Endothelial cell of umbilical vein (primary cell): ENCODE results near the gene BST2. TPM values are rescaled to one million over a fixed set of nuclear protein-coding genes. Genes with fewer than 3 reads are reported as not detected.
A peak's percentile ranks its signal among the peaks of the same experiment; 100 is the strongest.

Experiments used
- BruUV-seq: library from RNA; stranded (reverse); fragments of 400-500 nt; replicated peaks from 2 replicates; lab custom pipeline; 2021; lab: Mats Ljungman, UMichigan
- CTCF ChIA-PET: fragments of 300-600, 350-600 bp; sonication (Branson Sonifier 250); formaldehyde crosslinking; loops from one replicate; lab custom pipeline; 2021; ENCODE audit warnings: antibody characterized with exemption, inconsistent platforms; lab: Charles Lee
- POLR2A ChIA-PET: fragments of 300-600, 350-600 bp; sonication (Branson Sonifier 250); formaldehyde crosslinking; loops from one replicate; lab custom pipeline; 2021; ENCODE audit warnings: antibody characterized with exemption, inconsistent platforms; lab: Charles Lee
- DNase-seq: peaks from one replicate; pipeline ENCODE4 v3.0.0-alpha.2; 2011; ENCODE audit warnings: low read depth, low spot score
- FAIRE-seq: peaks from 2 replicates; lab custom pipeline; 2011; peaks lifted over from hg19 to GRCh38; lab: Jason Lieb, UNC
- H2AFZ ChIP-seq: 2 replicates; pipeline ENCODE4 v1.6.0; 2012; ENCODE audit warnings: low read depth, low read length, control low read depth, inconsistent platforms
- H3K27ac ChIP-seq: 2 replicates; pipeline ENCODE4 v1.5.1; 2011; ENCODE audit warnings: low read depth, mild to moderate bottlenecking, control low read depth, low read length, moderate library complexity; ENCODE audit not compliant: insufficient read depth
- H3K27me3 ChIP-seq, 2 experiments: 2 replicates each; pipeline versions ENCODE4 v1.6.0 to v1.6.1; 2011; ENCODE audit warnings: low read length in 2 of 2, mixed read lengths in 1 of 2; ENCODE audit not compliant: control insufficient read depth in 2 of 2, insufficient read depth in 2 of 2
- H3K36me3 ChIP-seq, 2 experiments: 2 replicates in 1 of 2; 3 replicates in 1 of 2; pipeline ENCODE4 v1.5.1; 2011; ENCODE audit warnings: low read length in 2 of 2, mild to moderate bottlenecking in 1 of 2, moderate library complexity in 1 of 2; ENCODE audit not compliant: control insufficient read depth in 2 of 2, insufficient read depth in 2 of 2; ENCODE audit errors: extremely low read depth in 1 of 2
- H3K4me1 ChIP-seq: 3 replicates; pipeline ENCODE4 v1.5.1; 2011; ENCODE audit warnings: mild to moderate bottlenecking, low read length; ENCODE audit not compliant: control insufficient read depth, insufficient read depth; ENCODE audit errors: extremely low read depth
- H3K4me2 ChIP-seq: 2 replicates; pipeline ENCODE4 v1.6.1; 2011; ENCODE audit warnings: low read length, control low read depth, mixed read lengths; ENCODE audit not compliant: insufficient read depth
- H3K4me3 ChIP-seq, 3 experiments: fragments of 200-600 bp in 1 of 3; sonication (generic), shearing (Covaris generic) in 1 of 3; replicated peaks in 1 of 3; 2 replicates each; pipeline ENCODE4 v1.5.1; 2011 to 2016; ENCODE audit warnings: control low read depth in 3 of 3, low read length in 3 of 3, mild to moderate bottlenecking in 2 of 3, inconsistent platforms in 1 of 3, low read depth in 1 of 3, moderate library complexity in 1 of 3; ENCODE audit not compliant: insufficient read depth in 1 of 3
- H3K79me2 ChIP-seq: 2 replicates; pipeline ENCODE4 v1.6.0; 2012; ENCODE audit warnings: low read length, inconsistent platforms; ENCODE audit not compliant: control insufficient read depth, insufficient read depth
- H3K9ac ChIP-seq: replicated peaks from 2 replicates; pipeline ENCODE3; 2011; ENCODE audit warnings: low read length, control low read depth; ENCODE audit not compliant: insufficient read depth; ENCODE audit errors: extremely low read depth
- H3K9me1 ChIP-seq: replicated peaks from 3 replicates; pipeline ENCODE4 v1.6.0; 2011; ENCODE audit warnings: mild to moderate bottlenecking, low read length; ENCODE audit not compliant: control insufficient read depth, insufficient read depth; ENCODE audit errors: extremely low read depth
- H3K9me3 ChIP-seq: replicated peaks from 2 replicates; pipeline ENCODE4 v1.5.1; 2012; ENCODE audit warnings: low read length, inconsistent platforms; ENCODE audit not compliant: control insufficient read depth, insufficient read depth
- H4K20me1 ChIP-seq: replicated peaks from 2 replicates; pipeline ENCODE3; 2011; ENCODE audit warnings: mild to moderate bottlenecking, low read length; ENCODE audit not compliant: control insufficient read depth, insufficient read depth; ENCODE audit errors: extremely low read depth
- EZH2 ChIP-seq: IDR thresholded peaks from 2 replicates; pipeline ENCODE4 v1.6.1; 2012; ENCODE audit warnings: borderline replicate concordance, low read depth, mild to moderate bottlenecking, moderate library complexity, low read length, inconsistent platforms; ENCODE audit not compliant: severe bottlenecking
- FOS ChIP-seq: IDR thresholded peaks from 2 replicates; pipeline ENCODE4 v1.6.1; 2011; ENCODE audit warnings: mild to moderate bottlenecking, low read length, moderate library complexity, borderline replicate concordance; ENCODE audit not compliant: insufficient read depth
- GATA2 ChIP-seq: IDR thresholded peaks from 2 replicates; pipeline ENCODE4 v1.7.0; 2011; ENCODE audit warnings: low read depth, mild to moderate bottlenecking, moderate library complexity, mixed read lengths, low read length; ENCODE audit not compliant: insufficient read length, insufficient read depth
- JUN ChIP-seq: IDR thresholded peaks from 2 replicates; pipeline ENCODE4 v1.6.1; 2011; ENCODE audit warnings: borderline replicate concordance, low read depth; ENCODE audit not compliant: insufficient read length, insufficient read depth
- MYC ChIP-seq: IDR thresholded peaks from one replicate; pipeline ENCODE4 v1.6.1; 2011; ENCODE audit warnings: mild to moderate bottlenecking, low read depth, low read length
- POLR2A ChIP-seq: IDR thresholded peaks from 2 replicates; pipeline ENCODE4 v1.6.1; 2012; ENCODE audit warnings: low read depth, mild to moderate bottlenecking, control low read depth, low read length
- POLR2AphosphoS5 ChIP-seq: IDR thresholded peaks from 2 replicates; pipeline ENCODE4 v1.6.1; 2012; ENCODE audit warnings: low read depth, mild to moderate bottlenecking, control low read depth, low read length, moderate library complexity; ENCODE audit not compliant: insufficient read depth
- dilution Hi-C: fragments of 300-500 bp; cut with MboI; formaldehyde crosslinking; loops from one replicate; pipeline ENCODE4 v1.15.0; 2019; ENCODE audit warnings: low sequenced_read_pairs; ENCODE audit not compliant: extremely low pct_ligation_motif_present
- intact Hi-C: fragments of 100-400 bp; cut with micrococcal nuclease; formaldehyde crosslinking; loops from one replicate; pipeline ENCODE4 v1.10.0; 2022
- polyA plus RNA-seq, 4 experiments: library from polyadenylated mRNA; depleted of rRNA in 3 of 4; stranded (reverse) in 3 of 4; unstranded in 1 of 4; fragments of >200 nt; gene quantifications; 2 replicates each; pipeline versions ENCODE4 v1.2.1 to v1.2.3, GENCODE V29; 2011 to 2012; ENCODE audit warnings: missing spikeins in 1 of 4
- total RNA-seq: library from RNA; stranded (reverse); gene quantifications from 2 replicates; pipeline ENCODE4 v1.2.3, GENCODE V29; 2021
- TF ChIP-seq, protein P1 (sequence below), 2 donors: IDR thresholded peaks; 1 replicate in 1 of 2; 2 replicates in 1 of 2; pipeline ENCODE4 v1.5.1; 2011; ENCODE audit warnings: low read length in 2 of 2, mild to moderate bottlenecking in 2 of 2, moderate library complexity in 2 of 2, control low read depth in 1 of 2, inconsistent platforms in 1 of 2, low read depth in 1 of 2; ENCODE audit not compliant: insufficient read depth in 1 of 2; ENCODE audit errors: extremely low read depth in 1 of 2
- TF ChIP-seq, protein P2 (sequence below): IDR thresholded peaks from 2 replicates; pipeline ENCODE4 v1.6.1; 2011; ENCODE audit not compliant: insufficient read depth, insufficient read length

Gene BST2
- total and polyA plus RNA-seq, 2 donors (not counting 3 experiments of a cell fraction or from before 2014, with no cell fraction given), result 21.2 to 146 TPM

DNA sequence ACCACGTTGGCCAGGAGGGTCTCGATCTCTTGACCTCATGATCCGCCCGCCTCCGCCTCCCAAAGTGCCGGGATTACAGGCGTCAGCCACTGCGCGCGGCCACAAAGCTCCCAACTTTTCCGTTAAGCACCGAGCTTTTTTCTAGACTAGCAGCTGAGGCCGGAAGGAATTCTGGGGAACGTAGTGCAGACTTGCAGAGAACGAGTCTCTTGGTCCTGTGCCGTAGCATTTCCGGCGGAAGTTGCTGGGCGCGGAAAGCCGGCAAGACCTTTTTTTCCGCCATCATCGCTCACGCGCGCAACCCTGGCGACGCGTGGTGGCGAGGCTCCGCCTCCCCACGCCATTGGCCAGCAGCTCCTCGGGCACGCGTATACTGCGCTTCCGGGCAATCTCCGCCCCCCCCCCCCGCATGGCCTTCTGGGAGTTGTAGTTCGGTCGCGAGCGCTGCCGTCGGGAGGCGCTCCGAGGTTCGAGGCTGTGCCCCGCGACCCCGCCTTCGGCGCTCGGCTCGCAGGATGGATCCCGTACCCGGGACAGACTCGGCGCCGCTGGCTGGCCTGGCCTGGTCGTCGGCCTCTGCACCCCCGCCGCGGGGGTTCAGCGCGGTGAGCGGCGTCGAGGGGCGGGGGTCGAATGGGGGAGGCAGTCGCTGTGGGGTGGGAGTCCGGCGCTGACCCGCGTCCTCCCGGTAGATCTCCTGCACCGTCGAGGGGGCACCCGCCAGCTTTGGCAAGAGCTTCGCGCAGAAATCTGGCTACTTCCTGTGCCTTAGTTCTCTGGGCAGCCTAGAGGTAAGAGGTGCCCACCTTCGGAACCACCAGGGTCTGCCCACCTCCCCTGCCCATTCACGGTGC is 14.4 kb upstream of the BST2 start, which contains the start of gene MVB12A:
Gene MVB12A (plus strand): TSS at position 427 of the 854 bp plus-strand sequence. CDS start 89 bp downstream, at position 516.
- peak within 1 kb of the TSS; percentile 81 for H2AFZ ChIP-seq
- peak within 1 kb of the TSS; percentile 75 for H3K4me2 ChIP-seq
- H4K20me1 ChIP-seq, result no peaks in the 10 kb centered on the region
- no peaks in the 10 kb centered on the region for H3K27me3 ChIP-seq
- peak; percentile 97 for FAIRE-seq
- peaks cover 14% of the 10 kb centered on the region for H3K4me1 ChIP-seq
- no peaks in the 10 kb centered on the region for H3K9me3 ChIP-seq
- peak within 1 kb of the TSS; percentile 64 for H3K27ac ChIP-seq
- no peaks in the 10 kb centered on the region for H3K36me3 ChIP-seq
- dilution Hi-C loops, result no loop called here
- CTCF ChIA-PET, result interaction anchor here (0.5 to 1.6 kb wide), 18 partner anchors 10 to 440 kb away, joined by 3 to 12 read pairs (median 4); partner anchors contain the start of genes BST2, CCDC194, DDA1 and MRPL34
- peak; percentile 99 for DNase-seq
- no peaks in the 10 kb centered on the region for H3K9me1 ChIP-seq
- peak within 1 kb of the TSS; percentile 35 for H3K9ac ChIP-seq
- no TSS peak for BruUV-seq
- intact Hi-C loops, result loop anchor here (1.0 to 2.0 kb wide), 2 partner anchors 25 to 51 kb away; partner anchors contain the start of gene SLC27A1
- POLR2A ChIA-PET, result interaction anchor here (0.5 to 1.0 kb wide), 4 partner anchors 16 to 860 kb away, joined by 3 to 7 read pairs (median 4); no protein-coding TSS in a partner anchor
- no peaks in the 10 kb centered on the region for H3K79me2 ChIP-seq
- peak within 1 kb of the TSS; percentile 66 to 79 (median 68) for H3K4me3 ChIP-seq
- TF ChIP-seq POLR2AphosphoS5, result peak; percentile 69
- TF ChIP-seq, protein P1, sequence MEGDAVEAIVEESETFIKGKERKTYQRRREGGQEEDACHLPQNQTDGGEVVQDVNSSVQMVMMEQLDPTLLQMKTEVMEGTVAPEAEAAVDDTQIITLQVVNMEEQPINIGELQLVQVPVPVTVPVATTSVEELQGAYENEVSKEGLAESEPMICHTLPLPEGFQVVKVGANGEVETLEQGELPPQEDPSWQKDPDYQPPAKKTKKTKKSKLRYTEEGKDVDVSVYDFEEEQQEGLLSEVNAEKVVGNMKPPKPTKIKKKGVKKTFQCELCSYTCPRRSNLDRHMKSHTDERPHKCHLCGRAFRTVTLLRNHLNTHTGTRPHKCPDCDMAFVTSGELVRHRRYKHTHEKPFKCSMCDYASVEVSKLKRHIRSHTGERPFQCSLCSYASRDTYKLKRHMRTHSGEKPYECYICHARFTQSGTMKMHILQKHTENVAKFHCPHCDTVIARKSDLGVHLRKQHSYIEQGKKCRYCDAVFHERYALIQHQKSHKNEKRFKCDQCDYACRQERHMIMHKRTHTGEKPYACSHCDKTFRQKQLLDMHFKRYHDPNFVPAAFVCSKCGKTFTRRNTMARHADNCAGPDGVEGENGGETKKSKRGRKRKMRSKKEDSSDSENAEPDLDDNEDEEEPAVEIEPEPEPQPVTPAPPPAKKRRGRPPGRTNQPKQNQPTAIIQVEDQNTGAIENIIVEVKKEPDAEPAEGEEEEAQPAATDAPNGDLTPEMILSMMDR (IDR thresholded peaks at IDR 0.05; ENCODE audit: extremely low read depth in 1 of 2, insufficient read depth in 1 of 2, low read depth in 1 of 2, low read length in 2 of 2), result no peak
- no peak for TF ChIP-seq FOS
- TF ChIP-seq, protein P2, sequence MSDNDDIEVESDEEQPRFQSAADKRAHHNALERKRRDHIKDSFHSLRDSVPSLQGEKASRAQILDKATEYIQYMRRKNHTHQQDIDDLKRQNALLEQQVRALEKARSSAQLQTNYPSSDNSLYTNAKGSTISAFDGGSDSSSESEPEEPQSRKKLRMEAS, result peak; percentile 72
- no peak for TF ChIP-seq GATA2
- TF ChIP-seq POLR2A, result peak; percentile 60
- TF ChIP-seq EZH2, result no peak
- peak; percentile 21 for TF ChIP-seq MYC
- TF ChIP-seq JUN, result no peak
